KMS-11 (cell line): ENCODE data around the gene GOT1.

Experiments
- H2AFZ ChIP-seq: fragments of 200-600 bp; sonication (generic); 2 replicates; pipeline ENCODE4 v1.6.1; 2016; ENCODE audit warnings: antibody characterized with exemption, mixed run types, low read depth
- H3K27ac ChIP-seq: fragments of 200-600 bp; sonication (generic); 2 replicates; pipeline ENCODE4 v1.6.1; 2016; ENCODE audit warnings: mild to moderate bottlenecking, mixed run types
- H3K27me3 ChIP-seq: fragments of 200-600 bp; sonication (generic); 2 replicates; pipeline ENCODE4 v1.6.1; 2017; ENCODE audit warnings: mild to moderate bottlenecking, low read depth, mixed run types, moderate library complexity; ENCODE audit not compliant: insufficient read depth
- H3K36me3 ChIP-seq: fragments of 200-600 bp; sonication (generic); 2 replicates; pipeline ENCODE4 v1.6.1; 2017; ENCODE audit warnings: mild to moderate bottlenecking, mixed run types; ENCODE audit not compliant: insufficient read depth
- H3K4me1 ChIP-seq: fragments of 200-600 bp; sonication (generic); 2 replicates; pipeline ENCODE4 v1.6.1; 2016; ENCODE audit warnings: mild to moderate bottlenecking, low read depth, mixed run types; ENCODE audit not compliant: poor library complexity, severe bottlenecking
- H3K4me2 ChIP-seq: fragments of 200-600 bp; sonication (generic); 2 replicates; pipeline ENCODE4 v1.7.0; 2016; ENCODE audit warnings: mild to moderate bottlenecking, mixed run types
- H3K4me3 ChIP-seq: fragments of 200-600 bp; sonication (generic); IDR thresholded peaks from 2 replicates; pipeline ENCODE4 v1.6.1; 2017; ENCODE audit warnings: low read depth, low read length, mixed read lengths; ENCODE audit not compliant: insufficient read depth
- H3K79me2 ChIP-seq: fragments of 200-600 bp; sonication (generic); 2 replicates; pipeline ENCODE4 v1.6.1; 2016; ENCODE audit warnings: low read depth, mixed run types; ENCODE audit not compliant: insufficient read depth
- H3K9ac ChIP-seq: fragments of 200-600 bp; sonication (generic); 2 replicates; pipeline ENCODE4 v1.6.1; 2016; ENCODE audit warnings: mild to moderate bottlenecking, mixed run types
- H4K20me1 ChIP-seq: fragments of 200-600 bp; sonication (generic); 2 replicates; pipeline ENCODE4 v1.6.1; 2016; ENCODE audit warnings: mild to moderate bottlenecking, mixed run types; ENCODE audit not compliant: insufficient read depth
- CTCF ChIP-seq: fragments of 200-600 bp; sonication (generic); conservative IDR thresholded peaks from 2 replicates; pipeline ENCODE4 v1.6.1; 2017; ENCODE audit warnings: low read depth, mild to moderate bottlenecking, antibody characterized with exemption, low read length, moderate library complexity, mixed read lengths

GOT1 gene

DNA sequence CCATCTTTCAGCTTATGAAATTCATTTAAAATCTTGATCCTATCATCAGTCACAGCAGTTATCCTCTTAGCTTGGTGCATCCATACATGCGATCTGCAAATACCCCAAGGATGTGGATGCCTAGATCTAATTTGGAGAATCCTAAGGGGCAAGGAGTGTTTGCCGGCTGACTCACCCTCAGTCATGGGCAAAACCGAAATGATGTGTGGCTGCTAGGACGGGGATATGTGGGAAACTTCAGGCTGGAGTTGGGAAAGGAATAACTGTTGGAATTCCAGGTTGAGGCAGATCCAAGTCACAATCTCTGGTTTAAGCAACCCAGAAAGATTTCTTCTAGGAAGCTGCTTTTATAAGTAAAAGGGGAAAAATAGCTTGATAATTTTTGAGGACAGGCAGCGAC is 19.7 kb upstream of the GOT1 start:
- Histone ChIP-seq H3K9ac (no peak overlapping the region), H3K4me2 (no peak overlapping the region), H3K36me3 (no peaks in the 10 kb centered on the region), H3K4me1 (no peaks in the 10 kb centered on the region), H4K20me1 (no peaks in the 10 kb centered on the region), H3K4me3 (no peak overlapping the region), H3K27ac (no peak overlapping the region), H3K79me2 (no peaks in the 10 kb centered on the region), H3K27me3 (no peaks in the 10 kb centered on the region), H2AFZ (no peak overlapping the region)
- no peak for TF ChIP-seq CTCF

DNA sequence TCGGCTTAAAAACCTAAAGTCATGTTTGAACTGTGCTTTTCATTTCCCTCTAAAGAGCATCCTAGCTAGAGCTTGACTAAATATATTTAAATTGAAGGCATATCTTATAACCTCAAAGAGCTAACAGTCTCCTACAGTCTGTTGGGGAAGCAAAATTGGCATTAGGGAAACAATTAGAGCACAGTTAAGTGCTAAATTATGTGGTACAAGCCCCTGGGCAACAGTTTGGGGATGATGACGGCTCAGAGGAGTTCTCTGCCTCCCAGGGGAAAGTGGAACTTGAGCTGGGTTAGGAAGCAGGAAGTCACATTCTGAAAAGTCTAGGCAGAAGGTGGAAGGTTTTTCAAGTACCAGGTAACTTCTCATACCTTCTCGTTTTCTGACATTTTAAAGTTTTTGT is 18.6 kb upstream of the GOT1 start:
- Histone ChIP-seq H3K27ac (no peak overlapping the region), H3K36me3 (no peaks in the 10 kb centered on the region), H3K27me3 (no peaks in the 10 kb centered on the region), H2AFZ (no peak overlapping the region), H3K4me3 (no peak overlapping the region), H4K20me1 (no peaks in the 10 kb centered on the region), H3K4me1 (no peaks in the 10 kb centered on the region), H3K9ac (no peak overlapping the region), H3K79me2 (no peaks in the 10 kb centered on the region), H3K4me2 (no peak overlapping the region)
- TF ChIP-seq CTCF: no peak

DNA sequence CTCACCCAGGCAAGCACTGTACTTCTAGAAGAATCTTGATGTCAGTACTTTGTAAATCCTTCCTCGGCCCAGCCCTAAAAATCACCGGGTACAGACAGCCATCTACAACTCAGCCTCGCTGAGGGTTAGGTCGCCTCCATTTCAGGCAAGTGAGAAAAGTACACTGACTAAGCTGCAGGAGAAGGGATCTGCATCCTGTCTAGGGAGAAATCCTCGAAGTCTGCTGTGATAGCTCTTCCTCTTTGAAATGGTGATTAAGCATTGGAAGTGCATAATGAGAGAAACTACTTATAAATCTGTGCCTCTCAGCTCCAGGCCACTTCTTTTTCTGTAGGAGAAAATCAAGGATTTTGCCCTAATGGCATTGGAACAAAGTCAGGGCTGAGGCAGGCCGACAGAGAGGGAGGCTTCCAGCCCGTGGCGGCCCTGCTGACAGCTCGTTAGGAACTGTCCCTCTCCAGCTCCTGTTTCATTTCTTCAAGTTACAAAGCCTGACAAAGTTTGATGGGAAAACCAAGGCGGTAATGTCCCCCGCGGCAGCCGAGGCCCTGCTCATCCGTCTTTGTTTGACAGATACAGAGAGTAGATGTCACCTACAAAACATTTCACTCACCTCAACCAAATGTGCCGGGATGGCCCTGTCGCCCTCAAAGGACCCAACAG is 14.1 kb upstream of the GOT1 start:
- Histone ChIP-seq H3K4me3 (no peak overlapping the region), H3K79me2 (no peaks in the 10 kb centered on the region), H3K4me1 (no peaks in the 10 kb centered on the region), H3K9ac (no peak overlapping the region), H3K36me3 (no peaks in the 10 kb centered on the region), H2AFZ (no peak overlapping the region), H3K27me3 (no peaks in the 10 kb centered on the region), H4K20me1 (no peaks in the 10 kb centered on the region), H3K4me2 (no peak overlapping the region), H3K27ac (no peak overlapping the region)
- TF ChIP-seq CTCF: no peak

DNA sequence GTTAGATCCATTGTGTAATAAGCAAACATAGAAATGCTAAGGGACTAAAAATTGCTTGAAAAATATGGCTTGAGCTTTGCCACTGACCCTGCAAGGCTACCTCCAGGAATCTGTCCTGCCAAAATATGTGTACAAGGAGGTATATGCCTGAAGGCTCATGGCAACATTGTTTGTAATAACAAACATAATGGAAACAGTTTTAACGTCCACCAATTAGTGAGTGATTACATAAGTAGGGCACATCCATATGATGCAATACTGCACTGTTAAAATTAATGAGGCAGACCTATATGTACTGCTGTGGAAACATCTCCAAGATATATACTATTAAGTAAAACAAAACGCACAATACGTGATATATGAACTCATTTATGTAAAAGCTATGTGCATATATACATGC is 13.1 kb upstream of the GOT1 start:
- Histone ChIP-seq H3K9ac (no peak overlapping the region), H3K79me2 (no peaks in the 10 kb centered on the region), H3K27me3 (no peaks in the 10 kb centered on the region), H3K4me2 (no peak overlapping the region), H3K4me1 (no peaks in the 10 kb centered on the region), H3K27ac (no peak overlapping the region), H2AFZ (no peak overlapping the region), H4K20me1 (no peaks in the 10 kb centered on the region), H3K36me3 (no peaks in the 10 kb centered on the region), H3K4me3 (no peak overlapping the region)
- TF ChIP-seq CTCF: no peak
